ENCODE data around the gene EID1.

The EID1 gene

DNA sequence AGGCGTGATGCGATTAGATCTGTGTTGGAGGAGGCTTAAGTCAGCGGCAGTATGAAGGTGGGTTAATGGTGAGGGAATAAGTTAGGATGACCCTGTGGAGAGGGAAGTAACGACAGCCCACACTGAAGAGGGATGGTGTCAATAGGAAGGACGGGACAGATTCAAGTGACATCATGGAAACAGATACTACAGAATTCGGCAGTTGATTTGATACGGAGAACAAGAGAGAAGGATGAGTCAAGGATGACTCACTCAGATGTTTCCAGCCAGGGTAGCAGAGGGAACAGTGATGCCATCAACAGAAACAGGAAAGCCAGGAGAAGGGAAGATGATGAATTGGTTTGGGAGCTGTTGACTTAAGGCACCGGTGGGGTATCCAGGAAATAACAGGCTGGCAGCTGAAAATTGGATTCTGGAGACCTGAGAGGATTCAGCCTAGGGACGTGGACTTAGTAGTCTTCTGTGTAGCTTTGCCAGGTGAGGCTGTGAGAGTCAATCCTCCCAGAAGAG is 47.8 kb downstream of the EID1 start:
- Histone ChIP-seq H3K27ac (ENCODE audit: low read depth, low read length) (no peak overlapping the region), H3F3A (ENCODE audit: insufficient read depth) (no peaks in the 10 kb centered on the region), H4K20me1 (ENCODE audit: low read depth, low read length) (no peaks in the 10 kb centered on the region), H2AFZ (ENCODE audit: low read depth, low read length, severe bottlenecking) (no peak overlapping the region), H3K9ac (ENCODE audit: low read length) (no peak overlapping the region), H3K27me3 (ENCODE audit: low read length) (no peaks in the 10 kb centered on the region), H3K9me3 (ENCODE audit: insufficient read depth, low read length) (no peaks in the 10 kb centered on the region), H3K4me2 (ENCODE audit: low read depth, low read length, poor library complexity, severe bottlenecking) (no peak overlapping the region), H3K36me3 (ENCODE audit: low read length) (no peaks in the 10 kb centered on the region), H3K4me3 (ENCODE audit: insufficient read depth, low read length, poor library complexity, severe bottlenecking) (no peak overlapping the region), H3K79me2 (ENCODE audit: insufficient read depth, low read length) (no peaks in the 10 kb centered on the region), H3K9me2 (replicated peaks; ENCODE audit: insufficient read depth, low read length) (no peaks in the 10 kb centered on the region)
- no peak for TF ChIP-seq EZH2phosphoT487 (conservative IDR thresholded peaks at IDR 0.05; ENCODE audit: low read length)
- TF ChIP-seq CTCF (IDR thresholded peaks at IDR 0.05; ENCODE audit: insufficient read depth, low read length, poor library complexity, severe bottlenecking), result no peak

DNA sequence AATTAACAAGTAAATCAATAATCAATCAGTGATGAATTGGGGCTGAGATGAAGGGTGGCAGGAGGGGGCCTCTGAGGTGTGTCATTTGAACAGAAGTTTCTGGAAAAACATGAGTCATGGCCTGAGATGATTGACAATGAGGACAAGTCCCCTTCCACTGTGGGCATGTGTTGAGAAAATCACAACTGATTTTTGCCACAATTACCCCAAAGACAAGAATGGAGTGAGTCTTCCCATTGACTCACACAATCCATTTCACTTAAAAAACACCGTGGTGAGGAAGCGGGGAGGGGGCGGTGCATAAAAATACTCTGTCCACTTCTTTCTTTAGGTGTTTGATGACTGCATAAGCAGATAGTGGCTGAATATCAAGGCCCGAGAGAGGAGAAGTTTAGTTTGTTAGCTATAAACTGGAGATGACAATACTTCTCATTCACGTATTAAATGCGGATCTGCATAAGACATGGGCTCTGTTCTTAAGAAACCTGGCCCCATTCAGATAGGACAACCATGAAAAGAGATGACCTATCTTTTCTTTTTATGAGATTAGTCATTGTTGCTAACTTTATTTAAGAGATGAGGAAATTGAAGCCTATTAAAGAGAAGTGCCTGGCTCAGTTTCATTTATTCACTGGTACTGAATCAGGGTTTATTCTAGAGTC is 51.1 kb downstream of the EID1 start:
- H3K9me2 ChIP-seq (replicated peaks; ENCODE audit: insufficient read depth, low read length), result no peaks in the 10 kb centered on the region
- H2AFZ ChIP-seq (ENCODE audit: low read depth, low read length, severe bottlenecking), result no peak overlapping the region
- H3K4me3 ChIP-seq (ENCODE audit: insufficient read depth, low read length, poor library complexity, severe bottlenecking), result no peak overlapping the region
- H4K20me1 ChIP-seq (ENCODE audit: low read depth, low read length), result no peaks in the 10 kb centered on the region
- H3K9ac ChIP-seq (ENCODE audit: low read length), result no peak overlapping the region
- no peaks in the 10 kb centered on the region for H3F3A ChIP-seq (ENCODE audit: insufficient read depth)
- H3K36me3 ChIP-seq (ENCODE audit: low read length), result no peaks in the 10 kb centered on the region
- H3K79me2 ChIP-seq (ENCODE audit: insufficient read depth, low read length), result no peaks in the 10 kb centered on the region
- H3K9me3 ChIP-seq (ENCODE audit: insufficient read depth, low read length), result no peaks in the 10 kb centered on the region
- no peaks in the 10 kb centered on the region for H3K27me3 ChIP-seq (ENCODE audit: low read length)
- H3K27ac ChIP-seq (ENCODE audit: low read depth, low read length), result no peak overlapping the region
- H3K4me2 ChIP-seq (ENCODE audit: low read depth, low read length, poor library complexity, severe bottlenecking), result no peak overlapping the region
- TF ChIP-seq CTCF (IDR thresholded peaks at IDR 0.05; ENCODE audit: insufficient read depth, low read length, poor library complexity, severe bottlenecking), result no peak

DNA sequence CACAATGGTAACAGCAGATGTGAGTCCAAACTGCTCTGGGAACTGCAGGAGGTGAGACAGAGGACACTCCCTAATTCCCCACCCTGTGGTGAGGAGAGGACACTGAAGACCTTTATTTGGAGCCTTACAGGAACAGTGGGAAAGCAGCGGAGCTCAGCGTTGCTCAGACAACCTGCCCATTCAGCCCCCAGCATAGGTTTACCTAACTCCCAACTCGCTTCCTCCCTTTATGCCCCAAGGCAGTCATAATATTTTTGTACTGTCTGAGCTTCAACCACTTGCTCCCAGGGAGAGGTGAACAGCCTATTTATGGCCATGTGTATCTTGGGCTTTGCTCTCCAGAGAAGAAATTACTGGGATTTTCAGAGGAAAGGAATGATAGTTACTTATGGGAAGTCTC is 51.7 kb downstream of the EID1 start:
- no peak overlapping the region for H3K4me2 ChIP-seq (ENCODE audit: low read depth, low read length, poor library complexity, severe bottlenecking)
- H3K9me3 ChIP-seq (ENCODE audit: insufficient read depth, low read length), result no peaks in the 10 kb centered on the region
- no peak overlapping the region for H3K27ac ChIP-seq (ENCODE audit: low read depth, low read length)
- no peaks in the 10 kb centered on the region for H3F3A ChIP-seq (ENCODE audit: insufficient read depth)
- H3K36me3 ChIP-seq (ENCODE audit: low read length), result no peaks in the 10 kb centered on the region
- H4K20me1 ChIP-seq (ENCODE audit: low read depth, low read length), result no peaks in the 10 kb centered on the region
- TF ChIP-seq EZH2phosphoT487 (conservative IDR thresholded peaks at IDR 0.05; ENCODE audit: low read length), result no peak
- TF ChIP-seq CTCF (IDR thresholded peaks at IDR 0.05; ENCODE audit: insufficient read depth, low read length, poor library complexity, severe bottlenecking), result no peak
- no peak overlapping the region for H2AFZ ChIP-seq (ENCODE audit: low read depth, low read length, severe bottlenecking)
- H3K27me3 ChIP-seq (ENCODE audit: low read length), result no peaks in the 10 kb centered on the region
- no peak overlapping the region for H3K4me3 ChIP-seq (ENCODE audit: insufficient read depth, low read length, poor library complexity, severe bottlenecking)
- no peaks in the 10 kb centered on the region for H3K9me2 ChIP-seq (replicated peaks; ENCODE audit: insufficient read depth, low read length)
- H3K79me2 ChIP-seq (ENCODE audit: insufficient read depth, low read length), result no peaks in the 10 kb centered on the region
- no peak overlapping the region for H3K9ac ChIP-seq (ENCODE audit: low read length)

All from SU-DHL-6 (cell line).